ENCODE measurements around the gene ZNF682.

The ZNF682 gene

GRCh38 chr19:20079476-20079875, 40.2 kb upstream of the ZNF682 start:
- Histone ChIP-seq H3K4me1 (ENCODE audit: control insufficient read depth, insufficient read depth, low read length) (no peaks in the 10 kb centered on the region), H3K4me3 (ENCODE audit: low read depth, low read length) (no peak overlapping the region), H3K9me3 (ENCODE audit: control insufficient read depth, insufficient read depth, low read depth, low read length) (no peaks in the 10 kb centered on the region), H3K27ac (ENCODE audit: extremely low read depth, low read depth, low read length) (no peak overlapping the region), H3K36me3 (ENCODE audit: control insufficient read depth in 2 of 2, insufficient read depth in 1 of 2, low read length in 2 of 2) (no peaks in the 10 kb centered on the region)
- ChIA-PET CTCF (no interaction called here), POLR2A (no interaction called here)
- no peak for TF ChIP-seq ZNF624 (tag by site-specific recombination; IDR thresholded peaks at IDR 0.05)

DNA sequence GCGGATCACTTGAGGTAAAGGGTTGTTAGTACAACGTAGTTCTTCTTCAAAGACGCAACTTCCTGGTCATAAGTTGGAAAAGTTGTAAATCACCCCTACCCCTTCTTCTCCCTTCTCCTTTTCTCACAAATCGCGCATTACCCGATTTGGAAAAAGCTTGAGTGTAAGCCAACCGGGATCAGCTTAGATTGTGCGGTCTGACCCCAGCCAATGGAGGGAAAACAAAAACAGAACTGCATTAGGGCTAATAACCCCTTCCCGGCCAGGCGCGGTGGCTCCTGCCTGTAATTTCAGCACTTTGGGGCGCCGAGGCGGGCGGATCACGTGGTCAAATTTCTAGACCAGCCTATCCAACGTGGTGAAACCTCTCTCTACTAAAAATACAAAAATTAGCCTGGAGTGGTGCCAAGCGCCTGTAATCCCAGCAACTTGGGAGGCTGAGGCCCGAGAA, 39.3 kb upstream of the ZNF682 start:
- TF ChIP-seq ZNF174 (tag by site-specific recombination; IDR thresholded peaks at IDR 0.05) = no peak
- no peak for TF ChIP-seq ZNF26 (tag by site-specific recombination; IDR thresholded peaks at IDR 0.05)
- TF ChIP-seq, protein P1, sequence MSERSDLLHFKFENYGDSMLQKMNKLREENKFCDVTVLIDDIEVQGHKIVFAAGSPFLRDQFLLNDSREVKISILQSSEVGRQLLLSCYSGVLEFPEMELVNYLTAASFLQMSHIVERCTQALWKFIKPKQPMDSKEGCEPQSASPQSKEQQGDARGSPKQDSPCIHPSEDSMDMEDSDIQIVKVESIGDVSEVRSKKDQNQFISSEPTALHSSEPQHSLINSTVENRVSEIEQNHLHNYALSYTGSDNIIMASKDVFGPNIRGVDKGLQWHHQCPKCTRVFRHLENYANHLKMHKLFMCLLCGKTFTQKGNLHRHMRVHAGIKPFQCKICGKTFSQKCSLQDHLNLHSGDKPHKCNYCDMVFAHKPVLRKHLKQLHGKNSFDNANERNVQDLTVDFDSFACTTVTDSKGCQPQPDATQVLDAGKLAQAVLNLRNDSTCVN (tag by site-specific recombination; optimal IDR thresholded peaks at IDR 0.05) = no peak
- TF ChIP-seq PRDM10 (tag by site-specific recombination; IDR thresholded peaks at IDR 0.05) = no peak
- no peak for TF ChIP-seq ZNF433 (tag by site-specific recombination; IDR thresholded peaks at IDR 0.05; ENCODE audit: low read depth)
- TF ChIP-seq HOXC10 (CRISPR knock-in tag; IDR thresholded peaks at IDR 0.05) = no peak
- TF ChIP-seq ZNF621 (tag by site-specific recombination; IDR thresholded peaks at IDR 0.05) = no peak
- TF ChIP-seq ZNF2 (tag by site-specific recombination; IDR thresholded peaks at IDR 0.05) = no peak
- TF ChIP-seq SCRT1 (tag by site-specific recombination; IDR thresholded peaks at IDR 0.05; ENCODE audit: borderline replicate concordance) = no peak
- Histone ChIP-seq H3K4me1 (ENCODE audit: control insufficient read depth, insufficient read depth, low read length) (no peaks in the 10 kb centered on the region), H3K9me3 (ENCODE audit: control insufficient read depth, insufficient read depth, low read depth, low read length) (no peaks in the 10 kb centered on the region), H3K27ac (ENCODE audit: extremely low read depth, low read depth, low read length) (no peak overlapping the region), H3K36me3 (ENCODE audit: control insufficient read depth in 2 of 2, insufficient read depth in 1 of 2, low read length in 2 of 2) (no peaks in the 10 kb centered on the region), H3K4me3 (ENCODE audit: low read depth, low read length) (peak overlapping the region; percentile 46)
- POLR2A ChIA-PET = interaction anchor here (1.2 to 1.4 kb wide), 2 partner anchors 26 to 88 kb away, joined by 4 to 8 read pairs; partner anchors contain the start of gene ZNF486
- CTCF ChIA-PET = no interaction called here

DNA sequence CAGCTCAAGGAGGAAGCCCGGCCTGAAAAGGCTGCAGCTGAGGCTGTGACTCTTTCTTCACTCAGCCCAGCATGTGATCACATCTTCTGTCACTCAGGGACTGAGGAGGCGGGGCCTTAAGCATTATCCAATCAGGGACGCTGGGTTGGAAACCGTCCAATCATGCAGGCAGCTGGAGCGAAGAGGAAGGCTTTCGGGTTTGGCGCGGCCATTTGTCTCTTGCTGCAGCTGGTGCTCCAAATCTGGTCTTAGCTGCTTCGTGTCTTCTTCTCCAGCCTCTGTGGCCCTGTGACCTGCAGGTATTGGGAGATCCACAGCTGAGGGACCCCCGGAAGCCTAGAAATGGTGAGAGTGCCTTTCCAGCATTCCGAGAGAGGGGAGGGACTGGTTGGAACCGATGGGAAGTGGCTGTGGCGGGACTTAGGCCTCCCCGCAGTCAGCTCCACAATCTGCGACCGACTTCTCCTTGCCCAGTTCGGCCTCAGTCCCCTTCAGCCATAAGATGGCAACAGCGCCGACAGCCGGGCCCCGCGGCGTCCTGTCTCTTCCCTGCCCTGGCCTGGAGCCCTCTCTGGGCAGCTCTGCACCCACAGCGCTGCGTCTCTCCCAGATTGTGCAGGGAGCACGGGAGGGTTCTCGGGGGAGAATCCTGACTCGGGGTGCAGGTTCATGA, 38.6 kb upstream of the ZNF682 start, which contains the start of gene ZNF90:
Gene ZNF90, plus strand, starts transcription at position 210 of the 673 bp plus-strand sequence. Its CDS starts 133 bp downstream, at position 343.
- Histone ChIP-seq H3K9me3 (ENCODE audit: control insufficient read depth, insufficient read depth, low read depth, low read length) (no peaks in the 10 kb centered on the region), H3K36me3 (ENCODE audit: control insufficient read depth in 2 of 2, insufficient read depth in 1 of 2, low read length in 2 of 2) (no peaks in the 10 kb centered on the region), H3K4me1 (ENCODE audit: control insufficient read depth, insufficient read depth, low read length) (no peaks in the 10 kb centered on the region), H3K27ac (ENCODE audit: extremely low read depth, low read depth, low read length) (no peak within 1 kb of the TSS), H3K4me3 (ENCODE audit: low read depth, low read length) (peak within 1 kb of the TSS; percentile 46)
- no peak for TF ChIP-seq ZNF366 (tag by site-specific recombination; conservative IDR thresholded peaks at IDR 0.05)
- TF ChIP-seq SP2 (tag by site-specific recombination; IDR thresholded peaks at IDR 0.05) = peak; percentile 26
- no peak for TF ChIP-seq ZNF555 (tag by site-specific recombination; conservative IDR thresholded peaks at IDR 0.05)
- ChIA-PET POLR2A (interaction anchor here (0.7 to 1.4 kb wide), 3 partner anchors 26 to 212 kb away, joined by 3 to 8 read pairs (median 4); partner anchors contain the start of genes ZNF253 and ZNF486), CTCF (no interaction called here)
